SK-N-SH (cell line): Measurements from ENCODE around the gene LAMA4.

Source experiments
- CTCF ChIP-seq: fragments of 200-600 bp; sonication (generic); IDR thresholded peaks from 2 replicates; pipeline ENCODE4 v1.6.1; 2017; ENCODE audit warnings: antibody characterized with exemption, mild to moderate bottlenecking, moderate library complexity
- ELF1 ChIP-seq: IDR thresholded peaks from 2 replicates; pipeline ENCODE4 v1.4.0; 2012
- MAX ChIP-seq: IDR thresholded peaks from 2 replicates; pipeline ENCODE4 v1.4.0; 2012; ENCODE audit warnings: low read depth
- RAD21 ChIP-seq: IDR thresholded peaks from 2 replicates; pipeline ENCODE4 v1.6.1; 2012; ENCODE audit warnings: mild to moderate bottlenecking, low read length
- REST ChIP-seq: IDR thresholded peaks from 2 replicates; pipeline ENCODE4 v1.6.1; 2012; ENCODE audit warnings: mild to moderate bottlenecking, low read depth, low read length, moderate library complexity
- SIN3A ChIP-seq: IDR thresholded peaks from 2 replicates; pipeline ENCODE4 v1.6.1; 2012; ENCODE audit warnings: low read depth, mild to moderate bottlenecking, low read length, moderate library complexity, borderline replicate concordance

- no peak for TF ChIP-seq MAX
- TF ChIP-seq REST, result no peak
- no peak for TF ChIP-seq CTCF
- no peak for TF ChIP-seq RAD21
- no peak for TF ChIP-seq SIN3A
- no peak for TF ChIP-seq ELF1
Observed at GRCh38 chr6:112096901-112097300, 157.5 kb downstream of the LAMA4 start.
